RWPE2 (cell line): ENCODE measurements around the gene TMEM107.
"Not testable (repeated sequence)": the region's sequence is repeated elsewhere in the genome, so short reads cannot be mapped to it uniquely, and the experiment has no call there.

Source experiments
- ATAC-seq: fragments of 200-7000 bp; cut with Tn5 transposase; 3 replicates; pipeline ENCODE4 v1.9.1; 2021; ENCODE audit warnings: low read depth
- DNase-seq: peaks from one replicate; pipeline ENCODE4 v3.0.0-alpha.2; 2020; ENCODE audit warnings: low spot score
- H3K27ac ChIP-seq: fragments of 450-650 bp; 2 replicates; pipeline ENCODE4 v1.5.1; 2017; ENCODE audit warnings: mild to moderate bottlenecking; ENCODE audit not compliant: poor library complexity, severe bottlenecking
- H3K27me3 ChIP-seq: fragments of 250-450 bp; sonication (Bioruptor Pico); 2 replicates; pipeline ENCODE4 v1.5.1; 2021; ENCODE audit warnings: mild to moderate bottlenecking, moderate library complexity; ENCODE audit not compliant: insufficient read depth, poor library complexity, severe bottlenecking
- H3K36me3 ChIP-seq: fragments of 250-450 bp; sonication (Bioruptor Pico); 2 replicates; pipeline ENCODE4 v1.5.1; 2020; ENCODE audit warnings: low read depth, mild to moderate bottlenecking, moderate library complexity
- H3K4me1 ChIP-seq: fragments of 250-450 bp; sonication (Bioruptor Pico); 2 replicates; pipeline ENCODE4 v1.5.1; 2021; ENCODE audit warnings: mild to moderate bottlenecking, moderate library complexity; ENCODE audit not compliant: insufficient read depth, poor library complexity, severe bottlenecking
- H3K4me3 ChIP-seq: fragments of 250-450 bp; sonication (Bioruptor Pico); 2 replicates; pipeline ENCODE4 v1.5.1; 2021; ENCODE audit warnings: mild to moderate bottlenecking, moderate library complexity; ENCODE audit not compliant: severe bottlenecking
- H3K9me3 ChIP-seq: fragments of 250-450 bp; sonication (Bioruptor Pico); 2 replicates; pipeline ENCODE4 v1.5.1; 2021; ENCODE audit warnings: mild to moderate bottlenecking, moderate library complexity; ENCODE audit not compliant: severe bottlenecking
- CTCF ChIP-seq: fragments of 450-650 bp; IDR thresholded peaks from one replicate; pipeline ENCODE4 v1.5.1; 2017; ENCODE audit warnings: mild to moderate bottlenecking, moderate library complexity; ENCODE audit not compliant: poor library complexity, severe bottlenecking

Gene TMEM107

GRCh38 chr17:8173056-8173870, 2.9 kb downstream of the TMEM107 start:
- Histone ChIP-seq H3K9me3 (no peaks in the 10 kb centered on the region), H3K4me1 (peaks cover 8% of the 10 kb centered on the region), H3K27ac (peak overlapping the region; percentile 82), H3K4me3 (peak overlapping the region; percentile 41), H3K36me3 (no peaks in the 10 kb centered on the region), H3K27me3 (no peaks in the 10 kb centered on the region)
- peak; percentile 80 for DNase-seq
- no peak for TF ChIP-seq CTCF
- ATAC-seq, result peak; percentile 76

GRCh38 chr17:8170186-8170585, 6.0 kb downstream of the TMEM107 start:
- not testable (repeated sequence) for H3K4me1 ChIP-seq, H3K27ac ChIP-seq

GRCh38 chr17:8167526-8167925, 8.7 kb downstream of the TMEM107 start:
- TF ChIP-seq CTCF, result no peak
- H3K4me1 ChIP-seq, result peaks cover 13% of the 10 kb centered on the region
- H3K9me3 ChIP-seq, result no peaks in the 10 kb centered on the region
- H3K27me3 ChIP-seq, result no peaks in the 10 kb centered on the region
- no peak for DNase-seq
- H3K36me3 ChIP-seq, result no peaks in the 10 kb centered on the region
- no peak for ATAC-seq
- H3K27ac ChIP-seq, result no peak overlapping the region
- H3K4me3 ChIP-seq, result no peak overlapping the region

More at GRCh38 chr17:8170186-8170585, 6.0 kb downstream of the TMEM107 start:
- H3K9me3 ChIP-seq, ATAC-seq, DNase-seq, H3K36me3 ChIP-seq, H3K4me3 ChIP-seq, H3K27me3 ChIP-seq: not testable (repeated sequence)

GRCh38 chr17:8166731-8167130, 9.4 kb downstream of the TMEM107 start:
- Histone ChIP-seq H3K4me3 (no peak overlapping the region), H3K27ac (peak overlapping the region; percentile 1), H3K9me3 (no peaks in the 10 kb centered on the region), H3K4me1 (peaks cover 13% of the 10 kb centered on the region), H3K36me3 (peaks cover 3% of the 10 kb centered on the region), H3K27me3 (no peaks in the 10 kb centered on the region)
- no peak for TF ChIP-seq CTCF
- ATAC-seq, result no peak
- no peak for DNase-seq

- TF ChIP-seq CTCF, result no peak
- H3K9me3 ChIP-seq, result no peaks in the 10 kb centered on the region
- ATAC-seq, result no peak
- H3K27me3 ChIP-seq, result no peaks in the 10 kb centered on the region
- H3K36me3 ChIP-seq, result peaks cover 19% of the 10 kb centered on the region
- no peak overlapping the region for H3K4me3 ChIP-seq
- H3K4me1 ChIP-seq, result peaks cover 18% of the 10 kb centered on the region
- DNase-seq, result no peak
- peak overlapping the region; percentile 73 for H3K27ac ChIP-seq
Observed at GRCh38 chr17:8164815-8165131, 11.4 kb downstream of the TMEM107 start.
